Measurements from ENCODE around the gene CSNK1E. TPM values are rescaled to one million over a fixed set of nuclear protein-coding genes. Genes with fewer than 3 reads are reported as not detected.

Gene CSNK1E
- polyA plus RNA-seq, 1 donor (not counting 4 experiments of a cell fraction or from before 2014, with no cell fraction given), result 168 TPM

- no peak overlapping the region for H3K4me2 ChIP-seq (ENCODE audit: control insufficient read depth, extremely low read depth, insufficient read depth, low read depth, low read length)
- H3K4me1 ChIP-seq (ENCODE audit: control insufficient read depth, extremely low read depth, insufficient read depth, low read length), result peaks cover 47% of the 10 kb centered on the region
- peaks cover 2% of the 10 kb centered on the region for H3K79me2 ChIP-seq (ENCODE audit: control insufficient read depth, insufficient read depth, low read length)
- no peak for DNase-seq (ENCODE audit: low read depth, low spot score)
- peak overlapping the region; percentile 13 for H3K9ac ChIP-seq (ENCODE audit: control insufficient read depth, extremely low read depth, insufficient read depth, low read length)
- H3K27me3 ChIP-seq (ENCODE audit: control insufficient read depth, extremely low read depth, insufficient read depth, low read length), result no peaks in the 10 kb centered on the region
- no peak overlapping the region for H2AFZ ChIP-seq (ENCODE audit: control insufficient read depth, low read length)
- H3K4me3 ChIP-seq (ENCODE audit: control insufficient read depth in 2 of 3, extremely low read depth in 1 of 3, insufficient read depth in 2 of 3, low read depth in 1 of 3, low read length in 3 of 3), result no peak overlapping the region
- TF ChIP-seq CTCF (optimal IDR thresholded peaks at IDR 0.05 in 1 of 3, IDR thresholded peaks at IDR 0.05 in 1 of 3, conservative IDR thresholded peaks at IDR 0.05 in 1 of 3; ENCODE audit: extremely low read depth in 1 of 3, insufficient read depth in 2 of 3, low read length in 3 of 3), result no peak
- no peak for TF ChIP-seq EZH2 (IDR thresholded peaks at IDR 0.05; ENCODE audit: low read length)
- no peaks in the 10 kb centered on the region for H3K9me3 ChIP-seq (ENCODE audit: control insufficient read depth, low read depth, low read length)
- no peak for FAIRE-seq
- no peak overlapping the region for H3K27ac ChIP-seq (ENCODE audit: control insufficient read depth, insufficient read depth, low read length)
- H3K9me1 ChIP-seq (ENCODE audit: control insufficient read depth, extremely low read depth, insufficient read depth, low read length), result no peaks in the 10 kb centered on the region
- dilution Hi-C loops (cut with MboI; ENCODE audit: extremely low pct_ligation_motif_present, low sequenced_read_pairs), result no loop called here
- H3K36me3 ChIP-seq (ENCODE audit: control insufficient read depth in 2 of 2, extremely low read depth in 1 of 2, insufficient read depth in 2 of 2, low read length in 2 of 2), result peaks cover 23 to 24% of the 10 kb centered on the region in 2 experiments
- H4K20me1 ChIP-seq (ENCODE audit: control insufficient read depth, extremely low read depth, insufficient read depth, low read length), result peaks cover under 1% of the 10 kb centered on the region
Observed at GRCh38 chr22:38243007-38243765, 74.0 kb downstream of the CSNK1E start.

GRCh38 chr22:38240734-38241252 lies 76.4 kb downstream of the CSNK1E start:
- DNase-seq (ENCODE audit: low read depth, low spot score), result no peak
- peaks cover 47% of the 10 kb centered on the region for H3K4me1 ChIP-seq (ENCODE audit: control insufficient read depth, extremely low read depth, insufficient read depth, low read length)
- H3K4me2 ChIP-seq (ENCODE audit: control insufficient read depth, extremely low read depth, insufficient read depth, low read depth, low read length), result peak overlapping the region; percentile 49
- no peaks in the 10 kb centered on the region for H3K79me2 ChIP-seq (ENCODE audit: control insufficient read depth, insufficient read depth, low read length)
- peak; percentile 97 for FAIRE-seq
- dilution Hi-C loops (cut with MboI; ENCODE audit: extremely low pct_ligation_motif_present, low sequenced_read_pairs), result no loop called here
- H3K9me1 ChIP-seq (ENCODE audit: control insufficient read depth, extremely low read depth, insufficient read depth, low read length), result no peaks in the 10 kb centered on the region
- H3K9ac ChIP-seq (ENCODE audit: control insufficient read depth, extremely low read depth, insufficient read depth, low read length), result peak overlapping the region; percentile 70
- H3K27me3 ChIP-seq (ENCODE audit: control insufficient read depth, extremely low read depth, insufficient read depth, low read length), result no peaks in the 10 kb centered on the region
- no peak overlapping the region for H3K4me3 ChIP-seq (ENCODE audit: control insufficient read depth in 2 of 3, extremely low read depth in 1 of 3, insufficient read depth in 2 of 3, low read depth in 1 of 3, low read length in 3 of 3)
- H2AFZ ChIP-seq (ENCODE audit: control insufficient read depth, low read length), result no peak overlapping the region
- no peak for TF ChIP-seq CTCF (optimal IDR thresholded peaks at IDR 0.05 in 1 of 3, IDR thresholded peaks at IDR 0.05 in 1 of 3, conservative IDR thresholded peaks at IDR 0.05 in 1 of 3; ENCODE audit: extremely low read depth in 1 of 3, insufficient read depth in 2 of 3, low read length in 3 of 3)
- no peak for TF ChIP-seq EZH2 (IDR thresholded peaks at IDR 0.05; ENCODE audit: low read length)
- H3K27ac ChIP-seq (ENCODE audit: control insufficient read depth, insufficient read depth, low read length), result peak overlapping the region; percentile 89
- no peaks in the 10 kb centered on the region for H4K20me1 ChIP-seq (ENCODE audit: control insufficient read depth, extremely low read depth, insufficient read depth, low read length)
- peaks cover 9 to 20% of the 10 kb centered on the region in 2 experiments for H3K36me3 ChIP-seq (ENCODE audit: control insufficient read depth in 2 of 2, extremely low read depth in 1 of 2, insufficient read depth in 2 of 2, low read length in 2 of 2)
- no peaks in the 10 kb centered on the region for H3K9me3 ChIP-seq (ENCODE audit: control insufficient read depth, low read depth, low read length)

Small RNAs within 50 kb of the gene (small RNA-seq; reads per million reads assigned to genes)
- 0 reads per million in 3 experiments for gene RF00017 (ENCODE audit: insufficient read length in 3 of 3, low read depth in 3 of 3, low replicate concordance in 1 of 3)

Other genes starting within 250 kb of the CSNK1E start
- not detected in 3 replicates for gene SLC16A8, start 233.2 kb downstream of the CSNK1E start, polyA plus RNA-seq
- gene BAIAP2L2, start 206.7 kb downstream of the CSNK1E start, polyA plus RNA-seq, result 2.3 to 4.8 TPM (median 3.2 TPM) in 3 replicates
- gene PLA2G6, start 135.6 kb downstream of the CSNK1E start, polyA plus RNA-seq, result 4.6 to 12.1 TPM (median 5.2 TPM) in 3 replicates
- 8.6 to 10.5 TPM (median 10.5 TPM) in 3 replicates for gene MAFF, start 115.4 kb downstream of the CSNK1E start, polyA plus RNA-seq
- gene TMEM184B, start 44.4 kb downstream of the CSNK1E start, polyA plus RNA-seq, result 12.8 to 47.3 TPM (median 18.8 TPM) in 3 replicates
- gene KCNJ4, start 137.8 kb upstream of the CSNK1E start, polyA plus RNA-seq, result not detected in 3 replicates
- 8.3 to 11.9 TPM (median 10.1 TPM) in 3 replicates for gene KDELR3, start 150.7 kb upstream of the CSNK1E start, polyA plus RNA-seq
- gene DDX17, start 188.9 kb upstream of the CSNK1E start, polyA plus RNA-seq, result 237 to 276 TPM (median 270 TPM) in 3 replicates